ENCODE data around the gene ATP5PO. TPM values are rescaled to one million over a fixed set of nuclear protein-coding genes. Genes with fewer than 3 reads are reported as not detected.
"Not testable (repeated sequence)": the region's sequence is repeated elsewhere in the genome, so short reads cannot be mapped to it uniquely, and the experiment has no call there.

ATP5PO gene
- polyA plus RNA-seq, 1 donor (not counting 4 experiments of a cell fraction or from before 2014, with no cell fraction given) = 359 TPM

- Histone ChIP-seq H4K20me1 (ENCODE audit: control insufficient read depth, extremely low read depth, insufficient read depth, low read length) (no peaks in the 10 kb centered on the region), H3K4me1 (ENCODE audit: control insufficient read depth, extremely low read depth, insufficient read depth, low read length) (no peaks in the 10 kb centered on the region), H3K79me2 (ENCODE audit: control insufficient read depth, insufficient read depth, low read length) (no peaks in the 10 kb centered on the region), H3K27ac (ENCODE audit: control insufficient read depth, insufficient read depth, low read length) (no peak overlapping the region), H3K4me3 (ENCODE audit: control insufficient read depth in 2 of 3, extremely low read depth in 1 of 3, insufficient read depth in 2 of 3, low read depth in 1 of 3, low read length in 3 of 3) (no peak overlapping the region), H3K27me3 (ENCODE audit: control insufficient read depth, extremely low read depth, insufficient read depth, low read length) (no peaks in the 10 kb centered on the region), H3K4me2 (ENCODE audit: control insufficient read depth, extremely low read depth, insufficient read depth, low read depth, low read length) (no peak overlapping the region), H3K9me1 (ENCODE audit: control insufficient read depth, extremely low read depth, insufficient read depth, low read length) (no peaks in the 10 kb centered on the region), H2AFZ (ENCODE audit: control insufficient read depth, low read length) (no peak overlapping the region), H3K36me3 (ENCODE audit: control insufficient read depth in 2 of 2, extremely low read depth in 1 of 2, insufficient read depth in 2 of 2, low read length in 2 of 2) (no peaks in the 10 kb centered on the region), H3K9me3 (ENCODE audit: control insufficient read depth, low read depth, low read length) (no peaks in the 10 kb centered on the region), H3K9ac (ENCODE audit: control insufficient read depth, extremely low read depth, insufficient read depth, low read length) (no peak overlapping the region)
- TF ChIP-seq CTCF (optimal IDR thresholded peaks at IDR 0.05 in 1 of 3, IDR thresholded peaks at IDR 0.05 in 1 of 3, conservative IDR thresholded peaks at IDR 0.05 in 1 of 3; ENCODE audit: extremely low read depth in 1 of 3, insufficient read depth in 2 of 3, low read length in 3 of 3) (no peak), EZH2 (IDR thresholded peaks at IDR 0.05; ENCODE audit: low read length) (no peak)
- FAIRE-seq = no peak
- dilution Hi-C loops (cut with MboI; ENCODE audit: extremely low pct_ligation_motif_present, low sequenced_read_pairs) = no loop called here
- DNase-seq (ENCODE audit: low read depth, low spot score) = no peak
Observed at GRCh38 chr21:33865996-33866575, 49.5 kb downstream of the ATP5PO start.

GRCh38 chr21:33865176-33865575 is 50.4 kb downstream of the ATP5PO start:
- H3K36me3 ChIP-seq (ENCODE audit: control insufficient read depth in 2 of 2, extremely low read depth in 1 of 2, insufficient read depth in 2 of 2, low read length in 2 of 2) = no peaks in the 10 kb centered on the region
- no peak overlapping the region for H3K4me2 ChIP-seq (ENCODE audit: control insufficient read depth, extremely low read depth, insufficient read depth, low read depth, low read length)
- H3K79me2 ChIP-seq (ENCODE audit: control insufficient read depth, insufficient read depth, low read length) = no peaks in the 10 kb centered on the region
- H3K9me3 ChIP-seq (ENCODE audit: control insufficient read depth, low read depth, low read length) = no peaks in the 10 kb centered on the region
- H3K27ac ChIP-seq (ENCODE audit: control insufficient read depth, insufficient read depth, low read length) = no peak overlapping the region
- no peaks in the 10 kb centered on the region for H3K27me3 ChIP-seq (ENCODE audit: control insufficient read depth, extremely low read depth, insufficient read depth, low read length)
- DNase-seq (ENCODE audit: low read depth, low spot score) = no peak
- FAIRE-seq = no peak
- no peak overlapping the region for H2AFZ ChIP-seq (ENCODE audit: control insufficient read depth, low read length)
- no peaks in the 10 kb centered on the region for H3K4me1 ChIP-seq (ENCODE audit: control insufficient read depth, extremely low read depth, insufficient read depth, low read length)
- H4K20me1 ChIP-seq (ENCODE audit: control insufficient read depth, extremely low read depth, insufficient read depth, low read length) = no peaks in the 10 kb centered on the region
- no peaks in the 10 kb centered on the region for H3K9me1 ChIP-seq (ENCODE audit: control insufficient read depth, extremely low read depth, insufficient read depth, low read length)
- dilution Hi-C loops (cut with MboI; ENCODE audit: extremely low pct_ligation_motif_present, low sequenced_read_pairs) = no loop called here
- H3K4me3 ChIP-seq (ENCODE audit: control insufficient read depth in 2 of 3, extremely low read depth in 1 of 3, insufficient read depth in 2 of 3, low read depth in 1 of 3, low read length in 3 of 3) = no peak overlapping the region
- no peak for TF ChIP-seq EZH2 (IDR thresholded peaks at IDR 0.05; ENCODE audit: low read length)
- no peak overlapping the region for H3K9ac ChIP-seq (ENCODE audit: control insufficient read depth, extremely low read depth, insufficient read depth, low read length)

GRCh38 chr21:33864150-33864549 is 51.5 kb downstream of the ATP5PO start:
- no peaks in the 10 kb centered on the region for H3K4me1 ChIP-seq (ENCODE audit: control insufficient read depth, extremely low read depth, insufficient read depth, low read length)
- no peaks in the 10 kb centered on the region for H3K9me1 ChIP-seq (ENCODE audit: control insufficient read depth, extremely low read depth, insufficient read depth, low read length)
- H2AFZ ChIP-seq (ENCODE audit: control insufficient read depth, low read length) = no peak overlapping the region
- dilution Hi-C loops (cut with MboI; ENCODE audit: extremely low pct_ligation_motif_present, low sequenced_read_pairs) = no loop called here
- H3K27ac ChIP-seq (ENCODE audit: control insufficient read depth, insufficient read depth, low read length) = no peak overlapping the region
- H4K20me1 ChIP-seq (ENCODE audit: control insufficient read depth, extremely low read depth, insufficient read depth, low read length) = no peaks in the 10 kb centered on the region
- H3K36me3 ChIP-seq (ENCODE audit: control insufficient read depth in 2 of 2, extremely low read depth in 1 of 2, insufficient read depth in 2 of 2, low read length in 2 of 2) = no peaks in the 10 kb centered on the region
- no peaks in the 10 kb centered on the region for H3K9me3 ChIP-seq (ENCODE audit: control insufficient read depth, low read depth, low read length)
- DNase-seq (ENCODE audit: low read depth, low spot score) (no peak), FAIRE-seq (no peak)
- TF ChIP-seq EZH2 (IDR thresholded peaks at IDR 0.05; ENCODE audit: low read length) (no peak), CTCF (optimal IDR thresholded peaks at IDR 0.05 in 1 of 3, IDR thresholded peaks at IDR 0.05 in 1 of 3, conservative IDR thresholded peaks at IDR 0.05 in 1 of 3; ENCODE audit: extremely low read depth in 1 of 3, insufficient read depth in 2 of 3, low read length in 3 of 3) (no peak)
- H3K27me3 ChIP-seq (ENCODE audit: control insufficient read depth, extremely low read depth, insufficient read depth, low read length) = no peaks in the 10 kb centered on the region
- no peak overlapping the region for H3K4me3 ChIP-seq (ENCODE audit: control insufficient read depth in 2 of 3, extremely low read depth in 1 of 3, insufficient read depth in 2 of 3, low read depth in 1 of 3, low read length in 3 of 3)
- no peaks in the 10 kb centered on the region for H3K79me2 ChIP-seq (ENCODE audit: control insufficient read depth, insufficient read depth, low read length)
- no peak overlapping the region for H3K9ac ChIP-seq (ENCODE audit: control insufficient read depth, extremely low read depth, insufficient read depth, low read length)
- H3K4me2 ChIP-seq (ENCODE audit: control insufficient read depth, extremely low read depth, insufficient read depth, low read depth, low read length) = no peak overlapping the region

- DNase-seq (ENCODE audit: low read depth, low spot score); H3K9ac ChIP-seq (ENCODE audit: control insufficient read depth, extremely low read depth, insufficient read depth, low read length); H3K9me1 ChIP-seq (ENCODE audit: control insufficient read depth, extremely low read depth, insufficient read depth, low read length); H3K27me3 ChIP-seq (ENCODE audit: control insufficient read depth, extremely low read depth, insufficient read depth, low read length); FAIRE-seq; H3K27ac ChIP-seq (ENCODE audit: control insufficient read depth, insufficient read depth, low read length); H3K4me3 ChIP-seq (ENCODE audit: control insufficient read depth in 2 of 3, extremely low read depth in 1 of 3, insufficient read depth in 2 of 3, low read depth in 1 of 3, low read length in 3 of 3); H3K79me2 ChIP-seq (ENCODE audit: control insufficient read depth, insufficient read depth, low read length); H3K4me1 ChIP-seq (ENCODE audit: control insufficient read depth, extremely low read depth, insufficient read depth, low read length); H3K4me2 ChIP-seq (ENCODE audit: control insufficient read depth, extremely low read depth, insufficient read depth, low read depth, low read length); H2AFZ ChIP-seq (ENCODE audit: control insufficient read depth, low read length); dilution Hi-C loops (cut with MboI; ENCODE audit: extremely low pct_ligation_motif_present, low sequenced_read_pairs); H3K9me3 ChIP-seq (ENCODE audit: control insufficient read depth, low read depth, low read length); H4K20me1 ChIP-seq (ENCODE audit: control insufficient read depth, extremely low read depth, insufficient read depth, low read length); H3K36me3 ChIP-seq (ENCODE audit: control insufficient read depth in 2 of 2, extremely low read depth in 1 of 2, insufficient read depth in 2 of 2, low read length in 2 of 2): not testable (repeated sequence)
Observed at GRCh38 chr21:33863191-33863590, 52.4 kb downstream of the ATP5PO start.
